HepG2 (cell line): Measurements from ENCODE around the gene HEMK1. TPM values are rescaled to one million over a fixed set of nuclear protein-coding genes. Genes with fewer than 3 reads are reported as not detected.
A peak's percentile ranks its signal among the peaks of the same experiment; 100 is the strongest.

Experiments
- AFF4 ChIP-seq: sonication (generic); formaldehyde crosslinking; IDR thresholded peaks from 2 replicates; pipeline ENCODE4 v1.4.0; 2020; ENCODE audit warnings: missing genetic modification reagents
- BHLHE40 ChIP-seq: IDR thresholded peaks from 2 replicates; pipeline ENCODE4 v1.6.1; 2011; ENCODE audit warnings: low read length, improper control_type of control experiment
- CREB1 ChIP-seq, 2 experiments: fragments of 450-650 bp in 1 of 2; IDR thresholded peaks; 2 replicates each; pipeline ENCODE4 v1.6.1; 2016 to 2017; ENCODE audit warnings: control low read depth in 1 of 2, mild to moderate bottlenecking in 1 of 2, missing compliant biosample characterization in 1 of 2, missing genetic modification characterization in 1 of 2
- DNMT3B ChIP-seq: conservative IDR thresholded peaks from 2 replicates; pipeline ENCODE4 v1.6.1; 2016; ENCODE audit warnings: missing biosample characterization, control low read depth
- ELF4 ChIP-seq: sonication (generic); formaldehyde crosslinking; IDR thresholded peaks from 2 replicates; pipeline ENCODE4 v1.5.0; 2020; ENCODE audit warnings: missing genetic modification reagents, mild to moderate bottlenecking, moderate library complexity, borderline replicate concordance
- GTF3A ChIP-seq: sonication (generic); formaldehyde crosslinking; conservative IDR thresholded peaks from 2 replicates; pipeline ENCODE4 v1.4.0; 2020; ENCODE audit warnings: mild to moderate bottlenecking, missing genetic modification reagents
- HIC2 ChIP-seq: sonication (generic); formaldehyde crosslinking; IDR thresholded peaks from 2 replicates; pipeline ENCODE4 v1.9.0; 2022; ENCODE audit warnings: low read depth, missing genetic modification reagents
- PRDM15 ChIP-seq: sonication (generic); formaldehyde crosslinking; IDR thresholded peaks from 2 replicates; pipeline ENCODE4 v1.4.0; 2020; ENCODE audit warnings: missing genetic modification reagents
- PRMT3 ChIP-seq: sonication (generic); formaldehyde crosslinking; IDR thresholded peaks from 2 replicates; pipeline ENCODE4 v1.8.1; 2022; ENCODE audit warnings: low read depth, mild to moderate bottlenecking, moderate library complexity, missing genetic modification reagents, borderline replicate concordance
- SATB2 ChIP-seq: sonication (generic); formaldehyde crosslinking; IDR thresholded peaks from 2 replicates; pipeline ENCODE4 v1.5.0; 2020; ENCODE audit warnings: missing genetic modification reagents
- SMYD3 ChIP-seq: sonication (generic); formaldehyde crosslinking; IDR thresholded peaks from 2 replicates; pipeline ENCODE4 v1.8.1; 2023; ENCODE audit warnings: mild to moderate bottlenecking, missing genetic modification reagents
- SPEN ChIP-seq: sonication (generic); formaldehyde crosslinking; IDR thresholded peaks from 2 replicates; pipeline ENCODE4 v1.5.1; 2020; ENCODE audit warnings: low read depth, mild to moderate bottlenecking, missing genetic modification reagents
- SRSF4 ChIP-seq: fragments of 200-400 bp; formaldehyde crosslinking; IDR thresholded peaks from one replicate; pipeline ENCODE4 v1.6.1; 2018; ENCODE audit warnings: mild to moderate bottlenecking, low read depth, low read length, moderate library complexity; ENCODE audit not compliant: poor library complexity, severe bottlenecking
- SUZ12 ChIP-seq: fragments of 150-350 bp; IDR thresholded peaks from 2 replicates; pipeline ENCODE4 v1.6.1; 2014; ENCODE audit warnings: low read depth, low read length
- USF2 ChIP-seq, 2 experiments: sonication (generic) in 1 of 2; formaldehyde crosslinking in 1 of 2; IDR thresholded peaks; 2 replicates each; pipeline versions ENCODE4 v1.5.1 to v1.6.1; 2011 to 2020; ENCODE audit warnings: borderline replicate concordance in 1 of 2, low read depth in 1 of 2, low read length in 1 of 2, mild to moderate bottlenecking in 1 of 2, missing genetic modification reagents in 1 of 2, moderate library complexity in 1 of 2
- ZBTB7A ChIP-seq: sonication (generic); formaldehyde crosslinking; IDR thresholded peaks from 2 replicates; pipeline ENCODE4 v1.8.0; 2022; ENCODE audit warnings: mild to moderate bottlenecking, missing genetic modification reagents
- ZFYVE20 ChIP-seq: sonication (generic); formaldehyde crosslinking; IDR thresholded peaks from 2 replicates; pipeline ENCODE4 v1.8.0; 2023; ENCODE audit warnings: low read depth, mild to moderate bottlenecking, moderate library complexity, missing genetic modification reagents, borderline replicate concordance
- polyA plus RNA-seq, 8 experiments: library from polyadenylated mRNA; depleted of rRNA in 3 of 8; stranded (reverse) in 7 of 8; unstranded in 1 of 8; fragments of >200 nt; fragmentation: Illumina TruSeq in 4 of 8; extraction: Trizol in 4 of 8; gene quantifications; 2 replicates each; pipeline versions ENCODE4 v1.2.1 to v1.2.3, GENCODE V29; 2011 to 2016; ENCODE audit warnings: low read depth in 4 of 8, missing spikeins in 1 of 8, mixed read lengths in 1 of 8; ENCODE audit not compliant: insufficient read depth in 1 of 8
- total RNA-seq, 5 experiments: library from RNA; depleted of rRNA; stranded (reverse); fragments of >200 nt; fragmentation: Illumina TruSeq; extraction: Trizol; gene quantifications; 2 replicates each; pipeline ENCODE4 v1.2.3, GENCODE V29; 2016; ENCODE audit warnings: low read depth in 1 of 5

The HEMK1 gene
- total and polyA plus RNA-seq, 2 of the 13 experiments (the other 11 are each of a cell fraction or from before 2014, with no cell fraction given): 9.8 to 12.6 TPM

GRCh38 chr3:50557106-50557505, 12.2 kb upstream of the HEMK1 start (continued):
- TF ChIP-seq SRSF4 (no peak), SUZ12 (no peak), SMYD3 (no peak), USF2 (IDR thresholded peaks at IDR 0.05; ENCODE audit: low read depth, low read length) (no peak), USF2 (CRISPR knock-in tag; IDR thresholded peaks at IDR 0.05; ENCODE audit: borderline replicate concordance) (peak; percentile 47; the same call in 1 of the 2 replicates), AFF4 (CRISPR knock-in tag) (no peak), ELF4 (CRISPR knock-in tag) (no peak), PRMT3 (CRISPR knock-in tag) (no peak), SPEN (CRISPR knock-in tag) (peak; percentile 35; the same call in 1 of the 2 replicates), SATB2 (no peak), DNMT3B (no peak), ZBTB7A (CRISPR knock-in tag) (peak; percentile 39), GTF3A (no peak), PRDM15 (CRISPR knock-in tag) (no peak), HIC2 (CRISPR knock-in tag) (no peak), BHLHE40 (no peak), CREB1 (IDR thresholded peaks at IDR 0.05) (no peak), CREB1 (CRISPR knock-in tag; IDR thresholded peaks at IDR 0.05) (no peak), ZFYVE20 (CRISPR knock-in tag) (no peak)
